SK-N-MC (cell line): ENCODE results near the gene CELA3B.
"Not testable (repeated sequence)": the region's sequence is repeated elsewhere in the genome, so short reads cannot be mapped to it uniquely, and the experiment has no call there.

Experiments used
- EZH2 ChIP-seq: fragments of 200-600 bp; sonication (generic); IDR thresholded peaks from one replicate; pipeline ENCODE4 v1.6.1; 2017; ENCODE audit warnings: antibody characterized with exemption
- POLR2AphosphoS5 ChIP-seq: IDR thresholded peaks from 2 replicates; pipeline ENCODE4 v1.6.1; 2012; ENCODE audit warnings: mild to moderate bottlenecking, low read depth, low read length, borderline replicate concordance

DNA sequence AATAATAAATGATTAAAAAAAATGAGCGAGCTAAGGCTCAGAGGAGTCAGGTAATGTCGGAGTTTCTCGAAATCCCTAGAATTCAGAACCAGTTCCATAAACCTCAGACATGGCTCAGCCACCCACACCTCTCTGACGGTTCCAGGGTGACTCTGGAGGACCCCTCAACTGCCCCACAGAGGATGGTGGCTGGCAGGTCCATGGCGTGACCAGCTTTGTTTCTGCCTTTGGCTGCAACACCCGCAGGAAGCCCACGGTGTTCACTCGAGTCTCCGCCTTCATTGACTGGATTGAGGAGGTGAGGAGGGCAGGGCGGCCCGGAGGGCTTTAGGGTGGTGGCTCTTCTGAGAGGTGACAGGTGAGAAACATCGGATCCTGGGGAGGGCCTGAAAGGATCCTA lies 9.6 kb downstream of the CELA3B start:
- not testable (repeated sequence) for TF ChIP-seq EZH2, POLR2AphosphoS5
